HG03039 (cell line): Measurements from ENCODE around the gene TMEM170A.
"Not testable (repeated sequence)": the region's sequence is repeated elsewhere in the genome, so short reads cannot be mapped to it uniquely, and the experiment has no call there.

Experiments
- ATAC-seq: cut with Tn5 transposase; IDR thresholded peaks from one replicate; pipeline ENCODE4 v1.9.1; 2021; ENCODE audit warnings: mild to moderate bottlenecking, moderate library complexity; ENCODE audit not compliant: unreplicated experiment

TMEM170A gene

DNA sequence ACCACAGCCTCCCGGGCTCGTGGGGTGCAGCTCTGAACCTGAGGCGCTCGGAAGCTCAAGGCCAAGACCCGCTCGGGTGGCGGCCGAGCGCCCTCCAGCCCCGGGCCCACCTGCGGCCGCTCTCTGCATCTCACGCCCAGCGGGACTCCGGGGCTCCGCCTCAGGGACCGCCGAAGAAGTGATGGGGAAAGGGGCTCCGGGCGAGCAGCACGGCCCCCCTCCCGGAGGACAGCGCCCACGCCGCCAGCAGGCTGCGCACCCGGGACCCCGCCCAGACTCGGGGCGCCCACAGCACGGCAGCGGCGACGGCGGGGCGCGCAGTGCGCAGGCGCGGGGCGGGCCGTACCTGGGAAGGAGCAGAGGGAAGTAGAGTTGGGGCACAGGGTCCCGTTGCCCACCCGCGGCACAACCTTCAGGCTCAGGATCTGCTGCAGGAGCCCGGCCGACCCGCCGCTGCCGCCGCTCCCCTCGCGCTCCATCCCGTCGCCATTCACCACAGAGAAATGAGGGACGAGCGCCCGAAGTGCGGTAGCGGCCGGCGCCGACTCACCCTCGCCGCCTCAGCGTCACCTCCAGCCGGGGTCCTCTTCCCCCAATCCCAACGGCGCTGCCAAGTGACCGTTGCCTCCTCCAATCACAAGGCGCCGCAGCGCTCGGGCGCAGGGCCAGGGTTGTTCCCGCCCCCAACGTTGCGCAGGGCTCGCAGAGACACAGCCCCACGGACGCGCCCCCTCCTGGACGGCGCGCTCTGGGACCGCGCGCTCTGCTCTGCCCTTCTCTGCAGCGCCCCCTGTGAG is at the start of gene TMEM170A:
Gene TMEM170A (minus strand): TSS at position 568 of the 797 bp plus-strand sequence. CDS start 89 bp downstream, at position 479.
- ATAC-seq, result peak; percentile 93

- no peak for ATAC-seq
Measured at GRCh38 chr16:75506574-75506973, 42.1 kb upstream of the TMEM170A start.

- no peak for ATAC-seq
Measured at GRCh38 chr16:75506107-75506506, 41.6 kb upstream of the TMEM170A start.

DNA sequence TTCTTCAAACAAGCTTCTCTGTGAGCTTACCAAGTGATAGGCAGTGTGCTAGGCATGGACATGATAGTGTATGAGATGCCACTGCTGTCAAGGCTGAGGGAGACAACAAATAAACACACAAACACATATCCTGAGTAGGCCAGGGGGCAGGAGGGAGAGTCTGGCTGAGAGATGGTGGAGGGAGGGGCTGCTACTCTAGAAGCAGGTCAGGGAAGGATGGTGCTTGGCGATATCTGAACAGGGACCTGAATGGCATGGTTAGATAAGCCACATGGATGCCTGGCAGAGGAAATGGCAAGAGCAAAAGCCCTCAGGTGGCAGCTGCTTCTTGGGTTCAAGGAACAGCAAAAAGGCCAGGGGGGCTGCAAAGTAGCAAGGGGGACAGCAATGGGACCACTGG is 39.3 kb upstream of the TMEM170A start:
- no peak for ATAC-seq

GRCh38 chr16:75502916-75503605 is 38.6 kb upstream of the TMEM170A start:
- no peak for ATAC-seq

GRCh38 chr16:75501820-75502219 is 37.3 kb upstream of the TMEM170A start:
- ATAC-seq, result not testable (repeated sequence)

GRCh38 chr16:75501359-75501758 is 36.9 kb upstream of the TMEM170A start:
- no peak for ATAC-seq

DNA sequence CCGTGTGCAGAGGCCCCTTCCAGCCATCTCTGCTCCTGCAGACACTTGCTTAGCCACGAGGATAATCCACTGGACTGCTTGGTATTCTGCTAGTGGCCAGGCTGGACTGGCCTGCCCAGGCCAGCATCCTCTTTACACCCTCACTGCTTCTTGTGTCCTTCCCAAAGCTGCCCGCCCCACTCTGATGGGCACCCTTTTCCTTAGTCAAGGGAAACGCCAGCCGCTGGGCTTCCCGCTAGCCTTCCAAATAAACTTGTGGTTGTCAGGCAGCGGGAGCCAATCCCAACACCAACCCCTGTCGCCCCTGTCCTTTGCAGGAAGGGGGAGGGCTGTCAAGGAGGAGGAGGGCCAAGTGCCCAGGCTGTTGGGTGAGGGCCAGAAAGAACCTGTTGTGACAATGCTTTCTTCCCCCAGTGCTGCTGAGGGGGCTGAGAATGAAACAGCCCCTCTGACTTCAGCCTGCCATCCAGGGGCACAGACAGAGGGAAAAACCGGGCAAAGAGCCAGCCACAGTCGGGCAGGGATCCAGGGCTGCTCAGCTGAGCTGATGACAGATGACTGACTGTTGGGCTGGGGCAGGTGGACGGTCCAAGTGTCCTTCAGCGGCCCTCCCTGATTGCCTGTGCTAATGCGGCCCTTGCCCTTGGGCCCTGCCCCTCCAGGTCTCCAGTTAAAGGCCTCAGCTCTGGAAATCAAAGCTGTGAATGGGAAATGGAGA is 34.3 kb upstream of the TMEM170A start:
- ATAC-seq, result not testable (repeated sequence)

GRCh38 chr16:75497558-75497957 is 33.1 kb upstream of the TMEM170A start:
- ATAC-seq, result no peak

GRCh38 chr16:75495076-75495674 is 30.7 kb upstream of the TMEM170A start, which contains the start of gene CHST6:
Gene CHST6 (minus strand): TSS chr16:75495441. CDS start chr16:75479828, 15,613 bp downstream.
- peak; percentile 68 for ATAC-seq

DNA sequence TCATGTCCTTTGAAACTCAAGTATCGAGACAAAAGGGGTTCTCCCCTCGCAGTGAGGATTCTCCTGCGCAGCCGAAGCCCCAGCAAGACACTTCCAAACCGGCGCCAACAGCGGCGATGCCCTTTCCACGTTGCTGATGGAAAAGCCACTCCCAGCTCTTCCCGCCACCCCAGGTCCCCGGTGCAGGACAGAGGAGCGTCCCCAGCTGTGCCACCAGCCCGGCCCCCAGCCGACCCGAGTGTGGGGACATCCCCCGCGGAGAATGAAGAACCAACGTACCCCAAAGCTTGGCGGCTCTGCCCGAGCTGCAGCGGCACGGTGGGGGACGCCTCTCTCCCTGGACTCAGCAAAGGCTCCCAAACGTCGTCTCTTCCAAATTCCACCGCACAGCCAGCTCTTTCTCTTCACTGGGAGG is 30.2 kb upstream of the TMEM170A start:
- no peak for ATAC-seq

- no peak for ATAC-seq
Measured at GRCh38 chr16:75494184-75494583, 29.7 kb upstream of the TMEM170A start.

DNA sequence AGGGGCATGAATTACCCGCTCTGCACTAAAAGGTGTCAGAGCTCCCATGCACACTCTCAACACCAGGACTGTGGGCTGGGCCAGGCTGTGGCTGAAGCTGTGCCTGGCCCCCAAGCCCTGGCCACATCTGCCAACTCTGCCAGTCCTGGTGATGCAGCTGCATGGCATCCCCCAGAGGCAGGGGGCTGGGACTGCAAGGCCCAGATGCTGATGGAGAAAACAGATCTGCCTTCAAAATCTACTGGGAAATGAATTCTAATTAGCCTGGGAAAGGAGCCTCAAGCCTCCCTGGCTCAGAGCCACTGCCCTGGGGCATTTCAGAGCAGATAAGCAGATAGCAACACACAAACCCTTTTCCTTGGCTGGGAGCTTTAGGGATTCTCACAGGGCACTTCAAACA is 27.4 kb upstream of the TMEM170A start:
- ATAC-seq, result no peak

DNA sequence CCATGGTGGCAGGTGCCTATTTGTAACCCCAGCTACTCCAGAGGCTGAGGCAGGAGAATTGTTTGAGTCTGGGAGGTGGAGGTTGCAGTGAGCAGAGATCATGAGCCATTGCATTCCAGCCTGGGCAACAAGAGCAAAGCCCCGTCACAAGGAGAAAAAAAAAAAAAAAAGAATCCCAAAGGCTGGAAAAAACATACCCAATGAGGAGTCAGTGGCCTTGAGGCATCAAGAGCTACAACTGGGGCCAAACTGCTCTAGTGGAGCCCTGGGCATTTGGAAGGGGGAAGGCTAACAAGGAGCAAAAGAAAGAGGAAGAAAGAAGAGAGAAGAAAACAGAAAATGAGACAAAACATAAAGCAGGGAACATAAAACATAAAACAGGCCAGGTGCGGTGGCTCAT is 23.8 kb upstream of the TMEM170A start:
- no peak for ATAC-seq

DNA sequence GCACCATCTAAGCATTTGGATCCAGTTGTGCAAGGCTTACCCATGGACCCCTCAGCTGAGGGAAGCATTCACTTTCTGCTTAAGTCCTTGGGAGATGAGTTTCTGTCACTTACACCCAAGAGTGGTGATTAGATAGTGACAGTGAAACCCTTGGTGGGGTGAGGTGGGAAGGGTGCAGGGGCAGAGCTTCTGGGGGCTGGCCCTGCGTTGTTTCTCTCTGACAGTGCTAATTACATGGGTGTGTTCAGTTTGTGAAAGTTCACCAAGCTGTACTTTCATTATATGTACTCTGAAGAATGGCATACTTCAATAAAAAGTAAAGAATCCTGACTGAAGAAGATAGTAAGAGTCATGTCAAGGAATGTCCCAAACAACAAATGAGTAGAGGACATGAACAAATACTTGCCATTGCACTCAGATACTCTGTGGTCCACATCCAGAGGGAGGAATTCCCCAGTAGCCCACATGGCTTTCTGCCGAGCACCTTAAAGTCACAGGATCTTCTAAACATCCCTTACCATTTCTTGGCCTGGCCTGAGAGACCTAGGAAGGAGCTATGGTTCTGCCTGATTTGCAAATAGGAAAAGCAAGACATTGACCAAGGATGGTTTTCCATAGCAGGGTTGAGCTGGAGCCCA is 22.3 kb upstream of the TMEM170A start:
- peak; percentile 70 for ATAC-seq

DNA sequence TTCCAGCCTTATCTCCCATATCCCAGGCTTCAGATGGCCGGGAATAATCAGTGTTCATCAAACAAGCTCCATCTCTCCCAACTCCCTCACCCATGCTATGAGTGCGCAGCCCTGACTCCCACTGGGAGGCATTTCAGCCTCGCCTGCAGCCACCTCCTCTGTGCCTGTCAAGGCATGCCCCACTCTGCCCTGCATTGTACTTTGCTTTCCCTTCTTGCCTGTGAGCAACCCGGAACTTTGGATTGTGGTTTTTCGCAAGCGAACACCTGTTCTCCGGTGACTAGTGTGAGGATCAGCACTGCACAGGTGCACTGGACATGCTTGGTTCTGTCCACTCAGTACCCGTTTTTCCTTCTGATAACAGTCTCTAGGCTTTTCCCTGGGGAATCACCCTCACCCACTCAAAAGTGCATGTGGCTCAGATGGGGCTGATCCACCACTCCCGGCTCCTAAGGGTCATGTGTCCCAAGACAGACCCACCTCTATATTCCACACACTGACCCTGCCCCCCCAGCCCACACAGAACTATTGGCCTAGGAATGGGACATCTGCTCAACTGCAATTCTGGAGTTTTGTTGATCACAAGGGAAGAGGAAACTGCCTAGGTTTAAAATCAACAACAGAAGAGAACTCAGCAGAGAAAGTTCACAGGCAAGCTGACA is 21.7 kb upstream of the TMEM170A start:
- no peak for ATAC-seq

GRCh38 chr16:75485230-75486013 is 20.9 kb upstream of the TMEM170A start:
- ATAC-seq, result peak; percentile 40

DNA sequence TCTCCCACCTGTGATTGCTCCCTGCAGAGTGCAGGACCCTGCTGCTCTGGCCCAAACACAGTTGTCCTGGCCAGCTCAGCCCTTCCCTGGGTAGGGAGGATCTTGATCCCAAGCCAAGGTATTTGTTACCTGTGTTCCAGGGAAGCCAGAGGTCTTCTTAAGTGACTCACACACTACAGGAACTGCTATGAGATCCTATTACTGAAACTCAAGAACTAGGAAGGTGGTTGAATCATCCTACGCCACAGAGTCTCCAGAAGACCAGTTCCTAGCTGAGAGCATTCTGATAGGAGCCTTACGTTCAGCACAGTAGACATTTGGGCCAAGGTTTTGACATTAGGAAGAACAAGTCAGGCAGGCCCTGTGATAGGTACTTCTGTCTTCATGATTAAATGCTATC is 18.7 kb upstream of the TMEM170A start:
- ATAC-seq, result no peak
